ENCODE data around the gene DSC1. TPM values are rescaled to one million over a fixed set of nuclear protein-coding genes. Genes with fewer than 3 reads are reported as not detected.

DSC1 gene
- total RNA-seq, 1 donor from 2014 or later = not detected

DNA sequence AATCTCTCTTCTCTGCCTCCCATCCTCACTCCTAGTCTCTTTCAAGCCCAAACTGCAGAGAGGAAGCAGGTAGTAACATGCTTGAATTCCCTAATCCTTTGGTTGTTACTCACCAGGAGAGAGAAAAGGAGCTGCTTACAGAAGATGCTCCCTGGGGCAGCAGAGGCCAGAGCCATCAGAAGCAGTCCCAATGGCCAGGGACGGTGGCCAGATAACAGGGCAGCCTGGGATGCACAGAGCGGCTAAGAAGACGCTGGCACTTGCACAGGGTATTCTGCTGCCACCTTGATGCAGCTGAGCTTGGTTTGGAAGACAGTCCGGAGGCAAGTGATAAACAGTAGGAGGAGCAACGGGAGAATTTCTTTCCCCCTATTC, 250 bp downstream of the DSC1 start:
- TF ChIP-seq, protein P1, sequence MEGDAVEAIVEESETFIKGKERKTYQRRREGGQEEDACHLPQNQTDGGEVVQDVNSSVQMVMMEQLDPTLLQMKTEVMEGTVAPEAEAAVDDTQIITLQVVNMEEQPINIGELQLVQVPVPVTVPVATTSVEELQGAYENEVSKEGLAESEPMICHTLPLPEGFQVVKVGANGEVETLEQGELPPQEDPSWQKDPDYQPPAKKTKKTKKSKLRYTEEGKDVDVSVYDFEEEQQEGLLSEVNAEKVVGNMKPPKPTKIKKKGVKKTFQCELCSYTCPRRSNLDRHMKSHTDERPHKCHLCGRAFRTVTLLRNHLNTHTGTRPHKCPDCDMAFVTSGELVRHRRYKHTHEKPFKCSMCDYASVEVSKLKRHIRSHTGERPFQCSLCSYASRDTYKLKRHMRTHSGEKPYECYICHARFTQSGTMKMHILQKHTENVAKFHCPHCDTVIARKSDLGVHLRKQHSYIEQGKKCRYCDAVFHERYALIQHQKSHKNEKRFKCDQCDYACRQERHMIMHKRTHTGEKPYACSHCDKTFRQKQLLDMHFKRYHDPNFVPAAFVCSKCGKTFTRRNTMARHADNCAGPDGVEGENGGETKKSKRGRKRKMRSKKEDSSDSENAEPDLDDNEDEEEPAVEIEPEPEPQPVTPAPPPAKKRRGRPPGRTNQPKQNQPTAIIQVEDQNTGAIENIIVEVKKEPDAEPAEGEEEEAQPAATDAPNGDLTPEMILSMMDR (IDR thresholded peaks at IDR 0.05) = no peak
- TF ChIP-seq EZH2phosphoT487 (IDR thresholded peaks at IDR 0.05) (no peak), EZH2 (IDR thresholded peaks at IDR 0.05) (no peak)
- Histone ChIP-seq H3K27ac (no peak overlapping the region), H3K79me2 (ENCODE audit: low read depth) (no peaks in the 10 kb centered on the region), H3K36me3 (no peaks in the 10 kb centered on the region), H3K27me3 (no peaks in the 10 kb centered on the region), H3K4me3 (no peak overlapping the region), H3K4me2 (no peak overlapping the region), H2AFZ (replicated peaks) (peak overlapping the region; percentile 86), H3K4me1 (peaks cover 13% of the 10 kb centered on the region), H4K20me1 (ENCODE audit: low read depth) (no peaks in the 10 kb centered on the region), H3K9ac (no peak overlapping the region), H3F3A (ENCODE audit: low read depth) (no peaks in the 10 kb centered on the region), H3K9me3 (ENCODE audit: low read depth) (no peaks in the 10 kb centered on the region)
- H3K4me1 Mint-ChIP-seq = peaks cover 5% of the 10 kb centered on the region
- H3K4me3 Mint-ChIP-seq = no peak overlapping the region
- no peaks in the 10 kb centered on the region for H3K9me3 Mint-ChIP-seq
- H3K27me3 Mint-ChIP-seq (ENCODE audit: insufficient read depth, low read depth) = no peaks in the 10 kb centered on the region
- peak; percentile 26 for DNase-seq (ENCODE audit: low spot score)
- H3K36me3 Mint-ChIP-seq = no peaks in the 10 kb centered on the region
- no peak overlapping the region for H3K27ac Mint-ChIP-seq

DNA sequence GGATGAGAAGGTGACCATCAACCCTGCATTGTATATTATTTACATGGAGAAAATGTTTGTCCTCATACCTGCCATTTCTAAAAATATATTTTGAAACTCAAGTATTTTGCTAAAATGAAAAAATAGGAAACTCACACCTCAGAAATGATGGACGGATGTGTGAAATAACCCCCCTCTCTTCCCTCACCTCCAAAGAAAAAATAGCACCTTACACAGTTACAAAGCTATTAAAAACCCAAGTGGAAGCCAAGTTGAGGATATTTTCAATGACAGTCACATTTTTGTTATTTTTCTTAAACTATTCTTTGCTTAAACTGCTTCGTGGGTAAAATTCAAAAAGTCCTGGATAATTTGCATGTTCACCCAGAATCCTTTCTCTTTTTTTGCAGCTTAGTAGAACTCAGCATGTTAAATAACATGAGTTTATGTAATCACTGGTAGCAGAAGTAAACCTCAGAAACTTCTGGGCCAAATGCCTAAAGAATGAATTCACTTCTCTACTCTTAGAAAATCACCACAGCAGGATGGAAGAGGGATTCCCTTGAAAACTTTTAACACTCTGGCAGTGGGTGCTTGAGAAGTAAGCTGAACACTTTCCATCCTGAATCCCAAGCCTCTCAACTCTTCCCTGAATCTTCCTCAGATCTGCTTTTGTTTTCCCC, 768 bp downstream of the DSC1 start:
- no peaks in the 10 kb centered on the region for H3K27me3 ChIP-seq
- no peak for DNase-seq (ENCODE audit: low spot score)
- no peaks in the 10 kb centered on the region for H3K36me3 ChIP-seq
- H3K36me3 Mint-ChIP-seq = no peaks in the 10 kb centered on the region
- H3K9me3 ChIP-seq (ENCODE audit: low read depth) = no peaks in the 10 kb centered on the region
- H2AFZ ChIP-seq (replicated peaks) = peak overlapping the region; percentile 86
- peaks cover 13% of the 10 kb centered on the region for H3K4me1 ChIP-seq
- no peaks in the 10 kb centered on the region for H3K27me3 Mint-ChIP-seq (ENCODE audit: insufficient read depth, low read depth)
- no peak overlapping the region for H3K4me2 ChIP-seq
- no peaks in the 10 kb centered on the region for H3F3A ChIP-seq (ENCODE audit: low read depth)
- H3K27ac Mint-ChIP-seq = no peak overlapping the region
- H3K27ac ChIP-seq = no peak overlapping the region
- peaks cover 9% of the 10 kb centered on the region for H3K4me1 Mint-ChIP-seq
- no peak overlapping the region for H3K4me3 ChIP-seq
- TF ChIP-seq EZH2phosphoT487 (IDR thresholded peaks at IDR 0.05) = no peak
- no peak for TF ChIP-seq EZH2 (IDR thresholded peaks at IDR 0.05)
- TF ChIP-seq, protein P1 (IDR thresholded peaks at IDR 0.05) = no peak
- no peak overlapping the region for H3K4me3 Mint-ChIP-seq
- no peaks in the 10 kb centered on the region for H3K79me2 ChIP-seq (ENCODE audit: low read depth)
- no peaks in the 10 kb centered on the region for H3K9me3 Mint-ChIP-seq
- no peak overlapping the region for H3K9ac ChIP-seq
- no peaks in the 10 kb centered on the region for H4K20me1 ChIP-seq (ENCODE audit: low read depth)

DNA sequence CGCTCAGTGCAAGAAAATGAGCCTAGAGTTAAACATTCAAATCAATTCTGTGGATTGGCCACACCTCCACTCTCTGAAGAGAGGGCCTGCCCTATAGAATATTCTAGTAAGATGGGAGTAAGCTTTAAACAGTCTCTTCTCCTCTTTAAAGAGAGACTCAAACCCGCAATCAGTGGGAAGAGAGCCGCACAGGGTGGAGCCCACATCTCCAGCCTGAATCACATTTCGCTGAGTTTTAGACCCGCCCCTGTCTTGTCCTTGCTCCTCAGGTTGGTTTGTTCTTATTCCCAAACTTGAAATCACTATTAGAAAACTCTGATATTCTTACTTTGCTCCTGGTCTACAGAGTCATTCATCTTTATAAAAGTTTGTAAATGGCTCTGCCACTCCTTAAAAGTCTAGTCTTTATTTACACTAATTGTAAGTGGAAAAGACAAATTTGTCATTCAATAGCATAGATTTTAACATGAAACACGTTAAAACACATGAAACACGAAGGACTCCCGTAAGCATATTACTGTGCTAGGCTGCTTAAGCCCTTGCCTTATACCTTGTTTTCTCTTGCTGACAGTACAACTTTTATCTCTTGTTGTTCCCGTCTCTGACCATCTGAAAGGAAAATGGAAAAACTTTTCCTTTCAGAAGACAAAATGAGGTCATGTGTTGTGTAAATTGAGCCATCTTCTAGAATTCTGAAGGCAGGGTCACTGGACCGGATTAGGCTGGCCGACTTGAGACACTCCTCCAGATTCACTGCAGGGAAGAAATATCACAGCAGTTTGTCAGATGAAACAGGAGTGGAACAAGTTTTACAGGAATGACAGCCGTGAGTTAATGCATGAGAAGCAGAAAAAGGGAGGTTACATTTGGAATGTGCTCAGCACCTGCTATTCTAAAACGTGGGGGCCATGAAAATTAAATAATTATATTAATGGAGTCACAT, 5.6 kb downstream of the DSC1 start:
- Histone ChIP-seq H2AFZ (replicated peaks) (peak overlapping the region; percentile 76), H3F3A (ENCODE audit: low read depth) (no peaks in the 10 kb centered on the region), H3K4me2 (no peak overlapping the region), H3K27me3 (no peaks in the 10 kb centered on the region), H4K20me1 (ENCODE audit: low read depth) (no peaks in the 10 kb centered on the region), H3K27ac (no peak overlapping the region), H3K9ac (no peak overlapping the region), H3K9me3 (ENCODE audit: low read depth) (no peaks in the 10 kb centered on the region), H3K4me3 (no peak overlapping the region), H3K4me1 (peaks cover 5% of the 10 kb centered on the region), H3K79me2 (ENCODE audit: low read depth) (no peaks in the 10 kb centered on the region), H3K36me3 (no peaks in the 10 kb centered on the region)
- Mint-ChIP-seq H3K4me3 (no peak overlapping the region), H3K4me1 (peaks cover 5% of the 10 kb centered on the region), H3K27me3 (ENCODE audit: insufficient read depth, low read depth) (no peaks in the 10 kb centered on the region), H3K9me3 (no peaks in the 10 kb centered on the region), H3K27ac (no peak overlapping the region), H3K36me3 (no peaks in the 10 kb centered on the region)
- no peak for TF ChIP-seq EZH2 (IDR thresholded peaks at IDR 0.05)
- no peak for TF ChIP-seq EZH2phosphoT487 (IDR thresholded peaks at IDR 0.05)
- TF ChIP-seq, protein P1 (IDR thresholded peaks at IDR 0.05) = no peak
- DNase-seq (ENCODE audit: low spot score) = no peak
